GM18909 (cell line): Measurements from ENCODE around the gene GSG1L.

ENCODE experiments used
- ATAC-seq: cut with Tn5 transposase; IDR thresholded peaks from one replicate; pipeline ENCODE4 v1.9.1; 2021; ENCODE audit warnings: mild to moderate bottlenecking; ENCODE audit not compliant: unreplicated experiment, poor library complexity

The GSG1L gene

GRCh38 chr16:28033870-28034269, 29.6 kb downstream of the GSG1L start:
- no peak for ATAC-seq

- no peak for ATAC-seq
Observed at GRCh38 chr16:28029387-28030002, 34.0 kb downstream of the GSG1L start.

- ATAC-seq, result no peak
Observed at GRCh38 chr16:28027055-28027454, 36.5 kb downstream of the GSG1L start.

- no peak for ATAC-seq
Observed at GRCh38 chr16:28025631-28026030, 37.9 kb downstream of the GSG1L start.

DNA sequence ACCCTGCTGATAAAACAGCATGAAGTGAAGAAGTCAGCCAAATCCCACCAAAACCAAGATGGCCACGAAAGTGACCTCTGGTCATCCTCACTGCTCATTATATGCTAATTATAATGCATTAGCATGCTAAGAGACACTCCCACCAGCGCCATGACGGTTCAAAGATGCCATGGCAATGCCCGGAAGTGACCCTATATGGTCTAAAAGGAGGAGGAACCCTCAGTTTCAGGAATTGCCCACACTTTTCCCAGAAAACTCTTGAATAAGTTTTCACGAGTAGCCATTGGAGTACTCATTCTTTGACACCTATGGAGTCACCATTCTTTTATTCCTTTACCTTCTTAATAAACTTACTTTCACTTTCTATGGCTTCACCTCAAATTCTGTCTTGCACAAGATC, 44.3 kb downstream of the GSG1L start:
- ATAC-seq, result no peak

GRCh38 chr16:28014851-28015250, 48.7 kb downstream of the GSG1L start:
- ATAC-seq, result no peak

DNA sequence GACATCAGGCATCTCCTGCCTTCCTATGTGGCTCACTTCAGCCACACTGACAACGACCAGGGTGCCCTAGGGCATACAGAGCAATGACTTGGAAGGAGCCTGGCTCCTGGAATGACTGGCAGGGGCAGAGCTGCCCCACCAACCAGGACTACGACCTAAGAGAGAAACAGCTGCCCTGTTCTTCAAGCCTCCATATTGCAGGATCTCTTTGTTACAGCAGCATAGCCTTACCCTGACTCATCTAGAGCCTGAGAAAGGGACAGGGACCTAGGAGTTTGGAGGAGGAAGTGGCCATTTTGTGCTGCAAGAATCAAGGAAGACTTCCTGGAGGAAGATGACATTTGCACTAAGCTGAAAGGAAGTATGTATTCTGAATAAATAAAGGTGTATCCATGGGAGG, 49.6 kb downstream of the GSG1L start:
- ATAC-seq, result no peak

GRCh38 chr16:28013392-28013791, 50.1 kb downstream of the GSG1L start:
- ATAC-seq, result no peak

DNA sequence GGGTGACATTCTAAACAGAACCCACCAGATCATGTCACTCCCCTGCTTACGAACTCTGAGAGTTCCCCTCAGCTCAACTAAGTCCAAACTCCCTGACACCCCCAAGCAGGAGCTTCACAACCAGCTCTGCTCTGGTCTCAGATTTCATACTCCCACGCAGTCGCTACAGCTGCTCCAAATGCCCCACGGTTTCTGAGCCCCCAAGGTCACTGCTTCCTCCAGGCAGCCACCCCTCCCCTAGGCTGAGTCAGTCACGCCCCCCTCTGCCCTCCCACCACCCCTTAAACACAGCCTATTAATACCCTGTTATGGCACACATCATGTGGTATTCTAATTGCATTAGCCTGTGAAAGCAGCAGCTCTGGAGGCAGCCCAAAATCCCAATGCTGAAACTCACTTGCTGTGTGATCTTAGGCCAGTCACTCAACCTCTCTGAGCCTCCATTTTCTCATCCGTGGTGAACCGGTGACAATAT, 51.5 kb downstream of the GSG1L start:
- ATAC-seq, result no peak

DNA sequence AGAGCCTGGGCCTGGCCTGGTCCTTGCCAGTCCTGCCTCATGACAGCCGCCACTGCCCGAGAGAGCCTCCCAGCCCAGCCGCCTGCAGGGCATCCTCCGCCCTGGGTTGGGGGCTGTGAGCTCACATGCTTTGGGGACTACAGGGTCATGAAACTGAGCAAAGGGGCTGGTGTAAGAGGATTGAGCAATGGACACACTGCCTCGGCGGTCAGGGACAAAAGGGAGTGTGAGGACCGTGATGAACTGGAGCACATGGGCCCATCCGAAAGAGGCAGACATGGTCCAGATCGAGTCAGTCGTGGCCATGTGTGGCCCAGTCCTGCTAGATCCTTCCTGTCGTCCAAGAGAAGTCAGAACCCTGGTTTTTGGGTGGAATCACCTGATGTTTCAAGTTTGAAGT, 52.3 kb downstream of the GSG1L start:
- ATAC-seq, result no peak

DNA sequence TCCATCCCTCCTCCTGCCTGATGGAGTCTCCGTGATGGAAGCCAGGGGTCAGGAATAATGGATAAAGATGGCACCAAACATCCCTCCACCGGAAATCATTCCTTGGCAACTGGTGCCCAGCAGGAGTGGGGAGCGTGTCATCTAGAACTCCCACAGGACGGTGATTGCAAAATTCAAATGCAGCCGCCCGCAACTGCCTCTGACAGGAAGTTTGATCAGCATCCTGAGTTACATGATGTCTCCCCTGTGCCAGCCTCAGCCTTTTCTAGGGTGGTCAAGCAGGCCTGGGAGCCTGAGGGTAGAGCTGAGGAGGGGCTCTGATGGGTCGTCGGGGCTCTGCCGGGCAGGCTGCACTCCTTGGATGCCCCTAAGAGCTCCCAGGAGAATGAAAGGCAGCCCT, 52.8 kb downstream of the GSG1L start:
- no peak for ATAC-seq

- no peak for ATAC-seq
Observed at GRCh38 chr16:28009586-28010373, 53.7 kb downstream of the GSG1L start.

GRCh38 chr16:28003923-28004322, 59.6 kb downstream of the GSG1L start:
- ATAC-seq, result no peak

- no peak for ATAC-seq
Observed at GRCh38 chr16:28003021-28003865, 60.3 kb downstream of the GSG1L start.

DNA sequence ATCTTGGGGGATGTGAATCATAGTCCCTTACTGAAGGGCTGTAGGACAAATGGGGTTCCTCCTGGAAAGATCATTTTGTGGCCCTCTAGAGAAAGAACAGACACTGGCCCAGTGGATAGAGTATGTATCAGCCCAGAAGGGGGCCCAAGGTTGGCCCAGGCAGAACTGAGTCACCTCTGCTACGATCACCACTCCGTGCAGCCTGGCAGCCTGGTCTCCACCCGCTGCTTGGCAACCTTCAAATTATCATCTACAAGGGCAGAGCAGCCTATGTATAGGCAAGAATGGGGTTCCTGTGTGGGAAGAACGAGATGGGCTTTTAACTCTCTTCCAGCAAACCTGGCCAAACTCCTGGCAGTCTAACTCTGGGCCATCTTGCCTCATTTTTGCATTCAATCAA, 61.9 kb downstream of the GSG1L start:
- no peak for ATAC-seq

DNA sequence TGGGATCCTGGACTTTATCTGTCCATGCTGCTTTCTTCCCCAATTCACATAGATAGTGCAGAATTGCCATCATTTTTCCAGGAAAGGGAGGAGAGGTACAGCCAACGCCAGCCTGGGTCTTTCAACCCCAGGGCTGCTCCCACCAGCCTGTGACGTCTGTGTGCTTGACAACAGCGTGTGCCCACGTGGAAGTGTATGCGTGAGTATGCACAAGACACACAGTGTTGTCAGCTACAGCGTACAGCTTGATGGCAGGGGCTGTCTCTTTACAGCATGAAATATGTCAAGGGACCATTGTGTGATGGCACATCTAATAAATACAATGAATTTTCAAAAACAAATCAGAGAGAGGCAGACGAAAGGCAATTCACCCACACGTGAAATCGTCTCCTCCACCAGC, 62.3 kb downstream of the GSG1L start:
- no peak for ATAC-seq

DNA sequence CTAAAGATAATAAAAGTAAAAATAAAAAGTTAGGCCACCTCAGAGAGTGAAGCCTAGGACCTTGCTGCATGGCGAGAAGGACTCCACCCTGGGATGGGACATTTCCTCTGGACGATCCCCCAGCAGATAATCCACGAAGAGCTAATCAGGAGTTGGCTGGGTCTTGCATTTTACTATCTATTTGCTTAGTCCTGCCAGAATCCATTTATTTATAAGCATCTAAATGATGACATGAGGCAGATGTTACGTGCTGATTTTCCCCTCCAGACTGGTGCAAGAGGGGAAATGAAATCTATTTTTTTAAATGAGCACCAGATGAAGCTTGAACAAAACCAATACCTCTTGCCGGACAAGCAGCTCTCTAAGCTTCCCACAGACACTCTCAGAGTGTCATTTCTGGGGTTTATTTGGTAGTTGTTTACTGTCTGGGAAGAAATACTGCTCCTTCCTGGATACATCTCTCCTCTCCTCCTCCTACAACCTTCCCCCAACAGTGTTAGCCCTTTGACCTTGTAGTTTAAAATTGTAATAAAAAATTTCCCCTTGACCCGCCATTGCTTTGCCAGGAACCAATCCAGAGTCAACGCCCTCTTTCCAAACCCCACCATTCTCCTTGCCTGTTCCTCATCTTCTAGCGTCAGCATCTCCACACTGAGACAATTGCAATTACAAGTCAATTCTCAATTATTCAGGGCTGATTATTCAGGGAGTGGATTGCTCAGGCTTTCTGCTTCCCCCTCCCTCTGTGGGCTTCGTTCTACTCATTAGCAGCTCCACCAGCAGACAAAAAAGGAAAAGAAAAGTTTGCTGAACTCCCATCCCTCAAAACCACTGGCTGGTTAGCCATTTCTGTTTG, 63.0 kb downstream of the GSG1L start:
- ATAC-seq, result no peak

DNA sequence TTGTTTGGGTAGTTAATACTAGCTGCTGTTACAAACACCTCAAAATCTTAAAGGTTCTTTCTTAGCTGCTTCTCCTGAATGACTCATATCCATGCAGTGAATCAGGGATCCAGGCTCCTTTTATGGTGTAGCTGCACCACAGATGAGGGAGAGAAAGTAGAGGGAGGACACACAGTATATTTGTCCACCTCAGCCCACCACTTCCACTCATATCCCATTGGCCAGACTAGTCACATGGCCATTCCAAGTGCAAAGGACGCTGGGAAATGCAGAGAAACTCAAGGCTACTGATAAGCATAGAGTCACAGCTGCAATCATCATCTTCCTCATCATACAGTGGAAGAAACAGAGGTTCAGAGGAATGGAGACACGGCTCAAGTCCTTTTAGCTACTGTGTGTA, 63.8 kb downstream of the GSG1L start:
- no peak for ATAC-seq

GRCh38 chr16:27995378-27995777, 68.1 kb downstream of the GSG1L start:
- no peak for ATAC-seq

GRCh38 chr16:27994686-27995085, 68.8 kb downstream of the GSG1L start:
- ATAC-seq, result no peak
